Liver (tissue), 3 donors: ENCODE data around the gene TSBP1.

Experiments used
- JUND ChIP-seq, 2 donors: IDR thresholded peaks; 2 replicates each; pipeline ENCODE4 v1.6.1; 2016; ENCODE audit warnings: antibody characterized with exemption in 2 of 2
- NR2F2 ChIP-seq: IDR thresholded peaks from 2 replicates; pipeline ENCODE4 v1.6.1; 2016; ENCODE audit warnings: antibody characterized with exemption
- TAF1 ChIP-seq: conservative IDR thresholded peaks from 2 replicates; pipeline ENCODE4 v1.6.1; 2016; ENCODE audit warnings: antibody characterized with exemption, mild to moderate bottlenecking
- TF ChIP-seq, protein P1 (sequence below): fragments of 150-350 bp; IDR thresholded peaks from 2 replicates; pipeline ENCODE4 v1.5.1; 2017; ENCODE audit warnings: improper control_type of control experiment, low read depth, low read length; ENCODE audit not compliant: missing input control
- TF ChIP-seq, protein P2 (sequence below): IDR thresholded peaks from 2 replicates; pipeline ENCODE4 v1.6.1; 2016; ENCODE audit warnings: antibody characterized with exemption, mild to moderate bottlenecking
- donor health status: healthy.
- donor health status: healthy.

DNA sequence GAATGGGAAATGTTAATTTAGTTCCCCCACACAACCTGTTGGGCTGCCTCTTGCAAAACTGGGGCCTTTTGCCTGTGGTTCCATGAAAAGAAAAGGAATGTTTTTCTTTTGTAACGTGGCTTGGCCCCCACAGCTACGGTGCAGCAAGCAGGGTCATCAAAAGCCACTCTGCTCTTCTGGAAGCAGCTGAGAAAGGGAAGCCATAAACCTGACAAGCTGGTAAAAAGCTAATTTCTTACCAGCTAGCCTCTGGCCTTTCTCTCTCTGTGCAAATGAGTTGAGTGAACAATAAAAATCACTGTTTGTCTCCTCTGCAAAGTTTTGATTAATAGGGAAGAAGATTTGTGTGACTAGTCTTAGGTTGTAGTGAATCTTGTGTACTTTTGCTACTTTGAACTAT lies 124.3 kb downstream of the TSBP1 start:
- TF ChIP-seq, protein P1, sequence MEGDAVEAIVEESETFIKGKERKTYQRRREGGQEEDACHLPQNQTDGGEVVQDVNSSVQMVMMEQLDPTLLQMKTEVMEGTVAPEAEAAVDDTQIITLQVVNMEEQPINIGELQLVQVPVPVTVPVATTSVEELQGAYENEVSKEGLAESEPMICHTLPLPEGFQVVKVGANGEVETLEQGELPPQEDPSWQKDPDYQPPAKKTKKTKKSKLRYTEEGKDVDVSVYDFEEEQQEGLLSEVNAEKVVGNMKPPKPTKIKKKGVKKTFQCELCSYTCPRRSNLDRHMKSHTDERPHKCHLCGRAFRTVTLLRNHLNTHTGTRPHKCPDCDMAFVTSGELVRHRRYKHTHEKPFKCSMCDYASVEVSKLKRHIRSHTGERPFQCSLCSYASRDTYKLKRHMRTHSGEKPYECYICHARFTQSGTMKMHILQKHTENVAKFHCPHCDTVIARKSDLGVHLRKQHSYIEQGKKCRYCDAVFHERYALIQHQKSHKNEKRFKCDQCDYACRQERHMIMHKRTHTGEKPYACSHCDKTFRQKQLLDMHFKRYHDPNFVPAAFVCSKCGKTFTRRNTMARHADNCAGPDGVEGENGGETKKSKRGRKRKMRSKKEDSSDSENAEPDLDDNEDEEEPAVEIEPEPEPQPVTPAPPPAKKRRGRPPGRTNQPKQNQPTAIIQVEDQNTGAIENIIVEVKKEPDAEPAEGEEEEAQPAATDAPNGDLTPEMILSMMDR, result no peak
- TF ChIP-seq TAF1 (no peak), NR2F2 (no peak), JUND (IDR thresholded peaks at IDR 0.05) (no peak)
- TF ChIP-seq, protein P2, sequence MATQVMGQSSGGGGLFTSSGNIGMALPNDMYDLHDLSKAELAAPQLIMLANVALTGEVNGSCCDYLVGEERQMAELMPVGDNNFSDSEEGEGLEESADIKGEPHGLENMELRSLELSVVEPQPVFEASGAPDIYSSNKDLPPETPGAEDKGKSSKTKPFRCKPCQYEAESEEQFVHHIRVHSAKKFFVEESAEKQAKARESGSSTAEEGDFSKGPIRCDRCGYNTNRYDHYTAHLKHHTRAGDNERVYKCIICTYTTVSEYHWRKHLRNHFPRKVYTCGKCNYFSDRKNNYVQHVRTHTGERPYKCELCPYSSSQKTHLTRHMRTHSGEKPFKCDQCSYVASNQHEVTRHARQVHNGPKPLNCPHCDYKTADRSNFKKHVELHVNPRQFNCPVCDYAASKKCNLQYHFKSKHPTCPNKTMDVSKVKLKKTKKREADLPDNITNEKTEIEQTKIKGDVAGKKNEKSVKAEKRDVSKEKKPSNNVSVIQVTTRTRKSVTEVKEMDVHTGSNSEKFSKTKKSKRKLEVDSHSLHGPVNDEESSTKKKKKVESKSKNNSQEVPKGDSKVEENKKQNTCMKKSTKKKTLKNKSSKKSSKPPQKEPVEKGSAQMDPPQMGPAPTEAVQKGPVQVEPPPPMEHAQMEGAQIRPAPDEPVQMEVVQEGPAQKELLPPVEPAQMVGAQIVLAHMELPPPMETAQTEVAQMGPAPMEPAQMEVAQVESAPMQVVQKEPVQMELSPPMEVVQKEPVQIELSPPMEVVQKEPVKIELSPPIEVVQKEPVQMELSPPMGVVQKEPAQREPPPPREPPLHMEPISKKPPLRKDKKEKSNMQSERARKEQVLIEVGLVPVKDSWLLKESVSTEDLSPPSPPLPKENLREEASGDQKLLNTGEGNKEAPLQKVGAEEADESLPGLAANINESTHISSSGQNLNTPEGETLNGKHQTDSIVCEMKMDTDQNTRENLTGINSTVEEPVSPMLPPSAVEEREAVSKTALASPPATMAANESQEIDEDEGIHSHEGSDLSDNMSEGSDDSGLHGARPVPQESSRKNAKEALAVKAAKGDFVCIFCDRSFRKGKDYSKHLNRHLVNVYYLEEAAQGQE, result no peak
